CD4-positive, alpha-beta T cell (primary cell): ENCODE results near the gene MYH6. TPM values are rescaled to one million over a fixed set of nuclear protein-coding genes. Genes with fewer than 3 reads are reported as not detected.

Experiments
- ATAC-seq: fragments of 200-7000 bp; cut with Tn5 transposase; one replicate; pipeline ENCODE4 v1.10.0; 2022; ENCODE audit warnings: mild to moderate bottlenecking; ENCODE audit not compliant: poor library complexity
- CTCF ChIA-PET: fragments of 350-600 bp; sonication (Branson Sonifier 250); formaldehyde crosslinking; loops from one replicate; lab custom pipeline; 2021; ENCODE audit warnings: antibody characterized with exemption, inconsistent platforms; lab: Charles Lee
- POLR2A ChIA-PET: fragments of 350-600 bp; sonication (Branson Sonifier 250); formaldehyde crosslinking; loops from one replicate; lab custom pipeline; 2021; ENCODE audit warnings: antibody characterized with exemption, inconsistent platforms; lab: Charles Lee
- DNase-seq, 14 experiments: peaks; one replicate each; pipeline ENCODE4 v3.0.0-alpha.2; 2013 to 2020; ENCODE audit warnings: mixed read lengths in 2 of 14
- H3K27ac ChIP-seq, 2 donors: one replicate each; pipeline versions ENCODE4 v1.5.1 to v1.7.0; 2013; ENCODE audit warnings: low read length in 2 of 2, low read depth in 1 of 2, mild to moderate bottlenecking in 1 of 2
- H3K27me3 ChIP-seq, 2 experiments: 1 replicate in 1 of 2; 2 replicates in 1 of 2; pipeline versions ENCODE4 v1.6.1 to v1.7.0; 2013; ENCODE audit warnings: low read length in 2 of 2, control low read depth in 1 of 2, mild to moderate bottlenecking in 1 of 2, moderate library complexity in 1 of 2; ENCODE audit not compliant: insufficient read depth in 2 of 2, control insufficient read depth in 1 of 2
- H3K36me3 ChIP-seq: one replicate; pipeline ENCODE4 v1.6.1; 2013; ENCODE audit warnings: low read length, control low read depth; ENCODE audit not compliant: insufficient read depth
- H3K4me1 ChIP-seq: one replicate; pipeline ENCODE4 v1.6.1; 2013; ENCODE audit warnings: low read length, control low read depth; ENCODE audit not compliant: insufficient read depth
- H3K4me3 ChIP-seq: one replicate; pipeline ENCODE4 v1.5.1; 2013; ENCODE audit warnings: mild to moderate bottlenecking, low read length, moderate library complexity
- H3K9me3 ChIP-seq, 2 experiments: 1 replicate in 1 of 2; 2 replicates in 1 of 2; pipeline versions ENCODE4 v1.6.1 to v1.7.0; 2013; ENCODE audit warnings: low read length in 2 of 2, mild to moderate bottlenecking in 2 of 2, control low read depth in 1 of 2, moderate library complexity in 1 of 2; ENCODE audit not compliant: control insufficient read depth in 1 of 2, insufficient read depth in 1 of 2
- H3K27ac Mint-ChIP-seq: one replicate; pipeline ENCODE4 v1.8.0; 2020; ENCODE audit warnings: mixed read lengths
- H3K27me3 Mint-ChIP-seq: one replicate; pipeline ENCODE4 v1.8.0; 2021; ENCODE audit warnings: mixed read lengths
- H3K36me3 Mint-ChIP-seq: one replicate; pipeline ENCODE4 v1.8.0; 2021; ENCODE audit warnings: low read depth, mixed read lengths
- H3K4me1 Mint-ChIP-seq: one replicate; pipeline ENCODE4 v1.8.0; 2021; ENCODE audit warnings: low read depth, mixed read lengths
- H3K4me3 Mint-ChIP-seq: one replicate; pipeline ENCODE4 v1.8.0; 2020; ENCODE audit warnings: mild to moderate bottlenecking, mixed read lengths
- H3K9me3 Mint-ChIP-seq: one replicate; pipeline ENCODE4 v1.8.0; 2020; ENCODE audit warnings: mixed read lengths
- intact Hi-C, 2 experiments: fragments of 100-400 bp; cut with DNase I in 1 of 2; cut with micrococcal nuclease in 1 of 2; formaldehyde crosslinking; loops; one replicate each; pipeline versions ENCODE4 v1.15.1 to v1.9.0; 2023 to 2025; cut with DNase I, micrococcal nuclease
- total RNA-seq, 174 experiments: library from RNA in 2 of 174; stranded (reverse) in 2 of 174; gene quantifications; one replicate each; pipeline ENCODE4 v1.2.3 and lab custom pipeline; 2021 to 2026
- TF ChIP-seq, protein P1 (sequence below): fragments of 200-600 bp; IDR thresholded peaks from one replicate; pipeline ENCODE4 v1.8.0; 2022; ENCODE audit warnings: antibody characterized with exemption, mild to moderate bottlenecking

MYH6 gene
- total RNA-seq, 2 experiments from 2014 or later = not detected

DNA sequence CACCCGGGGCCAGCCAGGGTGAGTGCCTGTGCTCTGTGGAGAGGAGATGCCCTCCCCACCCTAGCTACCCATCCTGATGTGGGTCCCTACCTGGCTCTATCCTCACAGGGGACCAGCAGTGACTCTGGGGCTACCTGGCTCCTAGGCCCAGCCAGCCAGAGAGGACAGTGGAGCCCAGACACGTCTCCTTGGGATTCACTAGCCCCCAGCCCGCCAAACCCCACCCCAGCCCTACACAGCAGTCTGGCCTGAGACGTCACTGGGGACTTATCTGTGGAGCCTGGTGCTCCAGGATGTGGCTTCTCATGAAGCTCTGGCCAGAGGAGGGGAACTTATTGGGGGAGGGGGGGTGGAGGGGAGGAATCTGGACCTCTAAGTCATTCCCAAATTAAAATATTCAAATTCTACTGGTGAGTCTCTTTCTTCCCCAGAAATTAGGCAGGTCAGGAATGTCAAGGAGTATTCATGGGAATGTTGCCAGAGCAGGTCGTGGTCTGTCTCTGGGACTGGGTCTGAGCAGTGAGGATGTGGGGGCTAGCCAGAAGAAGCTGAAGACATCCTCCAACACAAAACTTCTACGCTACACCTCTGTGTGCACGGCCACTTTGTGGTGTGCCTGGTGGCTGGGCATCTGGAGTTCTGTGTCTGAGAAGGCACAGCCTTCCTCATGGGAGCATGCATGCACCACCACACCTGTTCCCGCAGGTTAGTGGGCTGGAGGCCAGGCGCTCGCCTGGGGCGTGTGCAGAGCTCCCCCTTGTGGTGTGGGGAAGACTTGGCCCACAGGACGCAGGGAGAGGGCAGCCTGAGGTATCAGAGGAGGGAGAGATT lies 28.5 kb downstream of the MYH6 start:
- ChIA-PET CTCF (interaction anchor here (0.8 to 1.6 kb wide), 11 partner anchors 12 to 259 kb away, joined by 3 to 9 read pairs (median 4); partner anchors contain the start of gene PABPN1), POLR2A (interaction anchor here (0.7 to 1.3 kb wide), 4 partner anchors 77 to 311 kb away, joined by 3 to 5 read pairs (median 4); partner anchors contain the start of gene PPP1R3E)
- H3K36me3 Mint-ChIP-seq = no peaks in the 10 kb centered on the region
- no peaks in the 10 kb centered on the region for H3K4me1 Mint-ChIP-seq
- no peaks in the 10 kb centered on the region for H3K4me1 ChIP-seq
- no peaks in the 10 kb centered on the region for H3K36me3 ChIP-seq
- peaks cover 24% of the 10 kb centered on the region for H3K27me3 Mint-ChIP-seq
- H3K4me3 Mint-ChIP-seq = no peak overlapping the region
- H3K27ac ChIP-seq = no peak overlapping the region
- H3K9me3 ChIP-seq = no peaks in the 10 kb centered on the region
- no peaks in the 10 kb centered on the region for H3K27me3 ChIP-seq
- intact Hi-C loops = loop anchor here (1.0 to 2.0 kb wide), 3 partner anchors 51 to 259 kb away; no protein-coding TSS in a partner anchor
- DNase-seq (peak; percentile 53 to 84 (median 67)), ATAC-seq (peak; percentile 96)
- H3K27ac Mint-ChIP-seq = no peak overlapping the region
- TF ChIP-seq, protein P1, sequence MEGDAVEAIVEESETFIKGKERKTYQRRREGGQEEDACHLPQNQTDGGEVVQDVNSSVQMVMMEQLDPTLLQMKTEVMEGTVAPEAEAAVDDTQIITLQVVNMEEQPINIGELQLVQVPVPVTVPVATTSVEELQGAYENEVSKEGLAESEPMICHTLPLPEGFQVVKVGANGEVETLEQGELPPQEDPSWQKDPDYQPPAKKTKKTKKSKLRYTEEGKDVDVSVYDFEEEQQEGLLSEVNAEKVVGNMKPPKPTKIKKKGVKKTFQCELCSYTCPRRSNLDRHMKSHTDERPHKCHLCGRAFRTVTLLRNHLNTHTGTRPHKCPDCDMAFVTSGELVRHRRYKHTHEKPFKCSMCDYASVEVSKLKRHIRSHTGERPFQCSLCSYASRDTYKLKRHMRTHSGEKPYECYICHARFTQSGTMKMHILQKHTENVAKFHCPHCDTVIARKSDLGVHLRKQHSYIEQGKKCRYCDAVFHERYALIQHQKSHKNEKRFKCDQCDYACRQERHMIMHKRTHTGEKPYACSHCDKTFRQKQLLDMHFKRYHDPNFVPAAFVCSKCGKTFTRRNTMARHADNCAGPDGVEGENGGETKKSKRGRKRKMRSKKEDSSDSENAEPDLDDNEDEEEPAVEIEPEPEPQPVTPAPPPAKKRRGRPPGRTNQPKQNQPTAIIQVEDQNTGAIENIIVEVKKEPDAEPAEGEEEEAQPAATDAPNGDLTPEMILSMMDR = peak; percentile 89
- no peaks in the 10 kb centered on the region for H3K9me3 Mint-ChIP-seq
- no peak overlapping the region for H3K4me3 ChIP-seq

DNA sequence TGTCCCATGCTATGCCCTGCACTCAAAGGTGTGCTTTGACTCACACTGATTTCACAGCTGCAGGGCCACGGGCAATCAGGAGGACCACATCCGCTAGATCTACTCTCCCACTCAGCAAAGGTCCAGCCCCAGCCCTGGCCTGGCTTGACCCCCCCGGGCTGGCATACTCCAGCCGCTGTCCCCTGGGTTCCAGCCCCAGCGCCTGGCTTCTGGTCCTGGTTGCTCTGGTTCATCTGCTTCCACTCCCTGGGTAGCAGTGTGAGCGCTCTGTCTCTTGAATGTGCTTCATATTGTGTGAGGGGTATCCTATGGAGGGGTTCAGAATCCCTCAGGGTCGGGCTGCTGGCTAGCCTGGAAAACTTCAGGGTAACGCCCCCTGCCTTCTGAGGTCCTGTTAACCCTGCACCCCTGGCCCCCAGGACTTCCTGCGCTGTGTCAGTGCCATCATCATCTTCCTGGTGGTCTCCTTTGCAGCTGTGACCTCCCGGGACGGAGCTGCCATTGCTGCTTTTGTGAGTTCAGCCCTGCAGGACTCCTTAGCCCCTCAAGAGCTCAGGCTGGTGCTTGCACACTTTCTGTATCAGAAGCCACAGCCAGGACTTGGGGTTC lies 29.4 kb downstream of the MYH6 start:
- no peaks in the 10 kb centered on the region for H3K36me3 Mint-ChIP-seq
- peaks cover 22% of the 10 kb centered on the region for H3K27me3 Mint-ChIP-seq
- no peak overlapping the region for H3K27ac ChIP-seq
- no peaks in the 10 kb centered on the region for H3K4me1 Mint-ChIP-seq
- ATAC-seq (no peak), DNase-seq (no peak)
- no peaks in the 10 kb centered on the region for H3K36me3 ChIP-seq
- intact Hi-C loops = no loop called here
- H3K27ac Mint-ChIP-seq = no peak overlapping the region
- no peaks in the 10 kb centered on the region for H3K9me3 Mint-ChIP-seq
- H3K27me3 ChIP-seq = no peaks in the 10 kb centered on the region
- CTCF ChIA-PET = no interaction called here
- H3K4me3 ChIP-seq = no peak overlapping the region
- no peak overlapping the region for H3K4me3 Mint-ChIP-seq
- no peaks in the 10 kb centered on the region for H3K4me1 ChIP-seq
- H3K9me3 ChIP-seq = no peaks in the 10 kb centered on the region
- TF ChIP-seq, protein P1 = no peak
- POLR2A ChIA-PET = interaction anchor here (0.8 kb wide), 1 partner anchor 483 kb away, joined by 3 read pairs; no protein-coding TSS in a partner anchor

DNA sequence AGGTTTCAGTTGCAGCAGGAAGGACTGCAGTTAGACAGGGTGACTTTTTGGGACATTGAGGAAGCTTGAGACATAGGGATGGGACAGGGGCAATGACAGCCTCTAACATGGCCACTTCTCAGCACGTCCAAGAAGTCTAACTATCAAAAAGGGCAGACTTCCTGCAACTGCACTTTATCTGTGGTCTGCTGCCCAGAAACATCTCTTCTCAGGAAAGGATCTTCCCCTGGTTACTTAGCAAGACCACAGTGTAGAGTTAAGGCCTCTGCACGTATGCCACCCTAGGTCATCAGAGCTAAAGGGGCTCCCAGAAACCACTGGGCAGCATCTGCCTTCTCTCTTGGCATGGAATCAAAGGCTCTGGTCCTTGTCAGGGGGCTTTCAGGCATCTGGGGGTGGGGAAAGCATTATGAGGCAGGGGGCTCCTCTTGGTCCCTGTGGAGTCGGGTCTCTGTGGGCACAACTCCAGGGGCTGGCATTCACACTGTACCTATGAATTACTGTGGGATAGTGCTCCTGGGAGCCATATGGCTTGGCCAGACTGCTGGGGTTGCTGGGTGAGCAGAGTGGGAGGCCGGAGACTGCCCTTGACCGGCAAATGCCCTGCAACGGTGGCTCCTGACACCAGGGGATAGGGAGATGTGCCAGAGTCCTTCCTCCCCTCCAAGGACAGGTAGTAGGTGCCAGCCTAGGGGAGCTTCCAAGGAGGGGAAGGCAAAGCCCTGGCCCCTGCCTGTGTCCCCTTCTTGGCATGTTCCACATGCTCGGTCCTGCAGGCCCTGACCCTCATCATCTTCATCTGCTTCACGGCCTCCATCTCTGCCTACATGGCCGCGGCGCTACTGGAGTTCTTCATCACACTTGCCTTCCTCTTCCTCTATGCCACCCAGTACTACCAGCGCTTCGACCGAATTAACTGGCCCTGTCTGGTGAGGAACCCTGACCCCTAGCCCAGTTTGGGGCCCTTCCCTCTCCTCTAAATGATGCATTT lies 30.2 kb downstream of the MYH6 start:
- H3K27me3 ChIP-seq = no peaks in the 10 kb centered on the region
- DNase-seq (no peak), ATAC-seq (no peak)
- no peaks in the 10 kb centered on the region for H3K36me3 ChIP-seq
- CTCF ChIA-PET = no interaction called here
- H3K27me3 Mint-ChIP-seq = peaks cover 18% of the 10 kb centered on the region
- no peaks in the 10 kb centered on the region for H3K9me3 Mint-ChIP-seq
- no peak overlapping the region for H3K4me3 ChIP-seq
- no peaks in the 10 kb centered on the region for H3K4me1 ChIP-seq
- intact Hi-C loops = no loop called here
- H3K27ac Mint-ChIP-seq = no peak overlapping the region
- TF ChIP-seq, protein P1 = no peak
- no peak overlapping the region for H3K4me3 Mint-ChIP-seq
- no peaks in the 10 kb centered on the region for H3K9me3 ChIP-seq
- H3K27ac ChIP-seq = no peak overlapping the region
- H3K36me3 Mint-ChIP-seq = no peaks in the 10 kb centered on the region
- POLR2A ChIA-PET = interaction anchor here (0.8 kb wide), 1 partner anchor 482 kb away, joined by 3 read pairs; no protein-coding TSS in a partner anchor
- H3K4me1 Mint-ChIP-seq = no peaks in the 10 kb centered on the region
